ENCODE results near the gene MYO16.
"Not testable (repeated sequence)": the region's sequence is repeated elsewhere in the genome, so short reads cannot be mapped to it uniquely, and the experiment has no call there.

MYO16 gene

DNA sequence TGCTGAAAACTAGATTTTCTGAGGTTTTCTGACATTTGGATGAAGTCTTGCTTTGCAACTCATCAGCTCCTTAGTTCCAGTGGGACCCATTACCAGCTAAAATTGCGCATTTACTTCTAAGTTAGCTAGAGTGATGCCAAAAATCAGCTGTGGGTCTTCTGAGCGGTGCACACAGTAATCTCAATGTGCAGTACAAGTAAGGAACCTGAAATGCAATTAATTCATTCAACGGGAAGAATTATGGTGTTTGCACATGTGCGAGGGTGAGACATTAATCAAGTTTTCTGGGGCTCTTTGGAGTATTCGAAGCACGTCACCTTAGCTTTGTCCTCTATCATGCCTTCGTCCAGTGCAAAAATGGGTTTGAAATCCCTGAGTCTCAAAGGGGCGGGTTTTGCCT lies 146.2 kb downstream of the MYO16 start:
- no peak overlapping the region for H3K4me3 ChIP-seq (replicated peaks; ENCODE audit: low read depth, low read length)
- TF ChIP-seq CTCF (IDR thresholded peaks at IDR 0.05; ENCODE audit: low read length, missing control alignments) = no peak
- DNase-seq (ENCODE audit: low read depth) = no peak

DNA sequence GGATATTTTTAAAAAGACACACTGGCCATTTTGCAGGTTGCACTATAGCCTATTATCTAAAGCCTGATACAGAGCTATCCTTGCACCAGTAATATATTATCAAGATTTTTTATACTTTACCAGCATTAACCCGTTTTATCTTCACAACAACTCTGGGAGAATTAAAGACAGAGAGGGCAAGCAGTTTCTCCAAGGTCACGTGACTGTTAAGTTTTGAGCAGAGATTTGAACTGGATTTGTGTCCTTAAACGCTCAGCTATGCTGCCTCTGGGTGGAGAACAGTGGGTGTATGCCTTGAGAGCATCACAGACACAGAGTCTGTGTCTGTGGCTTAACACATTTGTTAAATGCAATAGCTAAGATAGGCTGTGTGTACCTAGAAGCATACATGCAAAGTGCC lies 147.2 kb downstream of the MYO16 start:
- TF ChIP-seq CTCF (IDR thresholded peaks at IDR 0.05; ENCODE audit: low read length, missing control alignments) = no peak
- no peak overlapping the region for H3K4me3 ChIP-seq (replicated peaks; ENCODE audit: low read depth, low read length)
- DNase-seq (ENCODE audit: low read depth) = no peak

DNA sequence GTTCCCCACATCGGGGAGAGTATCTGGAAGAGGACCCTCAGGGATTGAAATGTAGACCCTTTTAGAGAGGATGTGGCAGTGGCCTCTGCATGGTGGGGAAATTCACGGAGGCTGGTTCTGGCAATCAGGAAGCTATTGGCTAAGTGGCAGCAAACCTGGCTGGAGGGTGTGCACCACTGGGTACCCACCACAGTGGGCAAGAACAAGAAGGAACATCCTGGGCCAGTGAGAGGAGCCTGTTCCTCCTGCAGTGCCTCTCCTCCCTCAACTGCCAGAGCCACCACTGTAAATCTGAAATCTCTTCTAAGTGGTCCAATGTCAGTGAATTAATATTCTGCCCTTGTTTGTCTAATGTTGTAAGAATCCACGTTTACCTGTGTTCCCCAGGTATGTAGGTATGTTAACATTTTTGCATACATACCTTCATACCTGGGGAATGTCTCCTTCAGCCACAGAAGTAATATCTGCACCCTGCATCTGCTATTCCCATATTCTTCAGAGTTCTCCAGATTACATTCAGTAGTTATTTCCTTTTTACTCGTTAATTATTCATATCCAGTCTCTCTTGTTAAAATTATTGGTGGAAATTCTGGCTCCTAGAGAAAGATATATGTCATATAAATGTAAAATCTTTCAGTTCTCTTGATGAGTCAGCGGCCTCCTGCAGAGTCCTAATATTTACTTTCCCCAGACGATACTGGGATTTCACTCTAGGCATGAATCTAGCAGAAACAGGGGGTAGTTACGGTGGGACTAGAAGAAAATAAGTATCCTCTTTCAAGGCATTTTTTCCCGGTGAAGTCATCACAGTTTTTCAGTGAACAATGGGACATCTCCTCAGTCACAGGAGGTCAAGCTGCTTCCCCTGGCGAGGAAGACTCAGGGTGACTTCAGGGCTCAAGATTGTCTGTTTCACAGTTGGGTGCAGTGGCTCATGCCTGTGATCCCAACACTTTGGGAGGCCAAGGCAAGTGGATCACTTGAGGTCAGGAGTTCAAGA lies 148.3 kb downstream of the MYO16 start:
- DNase-seq (ENCODE audit: low read depth) = no peak
- H3K4me3 ChIP-seq (replicated peaks; ENCODE audit: low read depth, low read length) = no peak overlapping the region
- TF ChIP-seq CTCF (IDR thresholded peaks at IDR 0.05; ENCODE audit: low read length, missing control alignments) = no peak

DNA sequence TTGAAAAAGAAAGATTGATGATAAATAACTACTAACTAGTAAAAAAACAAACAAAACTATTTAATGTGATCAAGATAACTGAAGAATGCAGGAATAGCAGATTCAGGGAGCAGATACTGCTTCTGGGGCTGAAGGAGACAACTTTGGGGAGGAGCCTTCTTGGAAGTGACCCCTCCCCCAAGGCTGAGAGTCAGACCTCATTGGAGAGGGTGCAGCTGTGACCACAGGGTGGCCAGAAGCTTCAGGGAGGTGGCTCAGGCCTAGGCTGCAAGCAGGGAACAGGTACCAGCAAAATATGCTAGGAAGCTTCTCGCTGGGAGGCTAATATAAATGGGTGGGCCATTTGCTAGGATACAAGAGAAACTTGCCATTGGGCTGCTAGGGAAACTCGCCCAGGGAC lies 149.9 kb downstream of the MYO16 start:
- no peak overlapping the region for H3K4me3 ChIP-seq (replicated peaks; ENCODE audit: low read depth, low read length)
- DNase-seq (ENCODE audit: low read depth) = no peak
- no peak for TF ChIP-seq CTCF (IDR thresholded peaks at IDR 0.05; ENCODE audit: low read length, missing control alignments)

GRCh38 chr13:108780706-108781105 lies 151.3 kb downstream of the MYO16 start:
- DNase-seq (ENCODE audit: low read depth) = no peak
- TF ChIP-seq CTCF (IDR thresholded peaks at IDR 0.05; ENCODE audit: low read length, missing control alignments) = no peak
- H3K4me3 ChIP-seq (replicated peaks; ENCODE audit: low read depth, low read length) = no peak overlapping the region

DNA sequence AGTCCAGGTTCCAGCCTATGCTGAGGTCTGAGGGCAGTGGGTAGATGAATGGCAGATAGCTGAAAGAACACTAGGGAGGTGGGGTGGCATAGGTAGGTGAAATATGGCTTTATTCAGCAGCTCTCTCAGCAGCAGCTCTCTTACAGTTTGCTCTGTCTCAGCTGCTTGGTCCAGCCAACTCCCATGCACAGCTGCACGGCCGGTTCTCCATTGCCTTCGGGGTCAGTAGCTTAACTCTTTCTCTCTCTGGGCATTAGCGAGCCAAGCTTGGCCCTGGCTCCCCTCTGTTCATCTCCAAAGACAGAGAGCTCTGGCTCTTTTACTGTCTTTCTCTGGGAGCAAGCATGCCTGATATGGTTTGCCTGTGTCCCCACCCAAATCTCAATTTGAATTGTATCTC lies 151.9 kb downstream of the MYO16 start:
- no peak for TF ChIP-seq CTCF (IDR thresholded peaks at IDR 0.05; ENCODE audit: low read length, missing control alignments)
- DNase-seq (ENCODE audit: low read depth) = no peak
- no peak overlapping the region for H3K4me3 ChIP-seq (replicated peaks; ENCODE audit: low read depth, low read length)

DNA sequence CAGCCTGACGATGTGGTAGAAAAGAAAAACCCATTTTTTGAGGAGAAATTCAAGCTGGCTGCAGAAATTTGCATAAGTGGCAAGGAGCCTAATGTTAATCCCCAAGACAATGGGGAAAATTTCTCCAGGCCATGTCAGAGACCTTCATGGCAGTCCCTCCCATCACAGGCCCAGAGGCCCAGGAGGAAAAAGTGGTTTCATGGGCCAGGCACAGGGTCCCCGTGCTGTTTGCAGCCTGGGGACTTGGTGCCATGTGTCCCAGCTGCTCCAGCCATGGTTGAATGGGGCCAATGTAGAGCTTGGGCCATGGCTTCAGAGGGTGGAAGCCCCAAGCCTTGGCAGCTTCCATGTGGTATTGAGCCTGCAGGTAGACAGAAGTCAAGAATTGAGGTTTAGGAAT lies 153.1 kb downstream of the MYO16 start:
- not testable (repeated sequence) for H3K4me3 ChIP-seq (replicated peaks; ENCODE audit: low read depth, low read length); DNase-seq (ENCODE audit: low read depth)

Data from fibroblast of pulmonary artery (primary cell).